ENCODE data around the gene RNF31. TPM values are rescaled to one million over a fixed set of nuclear protein-coding genes. Genes with fewer than 3 reads are reported as not detected.

Gene RNF31
- total and polyA plus RNA-seq, 4 donors = 31.7 to 82.4 (median 61.4) TPM

GRCh38 chr14:24123424-24124417 lies 23.6 kb upstream of the RNF31 start:
- DNase-seq = no peak
- Histone ChIP-seq H3K9me3 (ENCODE audit: control insufficient read depth in 4 of 4, insufficient read depth in 3 of 4, low read length in 3 of 4) (no peaks in the 10 kb centered on the region), H3K9ac (ENCODE audit: insufficient read depth in 1 of 2, low read length in 2 of 2) (no peak overlapping the region), H3K36me3 (ENCODE audit: control insufficient read depth in 4 of 4, insufficient read depth in 4 of 4, low read length in 4 of 4) (peaks cover 18 to 44% (median 24%) of the 10 kb centered on the region in 4 donors), H3K27ac (ENCODE audit: low read depth in 1 of 2, low read length in 1 of 2) (no peak overlapping the region), H3K4me1 (ENCODE audit: control insufficient read depth in 5 of 5, insufficient read depth in 5 of 5, low read length in 5 of 5) (no peaks in the 10 kb centered on the region), H3K4me3 (no peak overlapping the region), H3K27me3 (ENCODE audit: control insufficient read depth in 3 of 3, insufficient read depth in 3 of 3, low read length in 2 of 3) (no peaks in the 10 kb centered on the region)
- TF ChIP-seq, protein P1, sequence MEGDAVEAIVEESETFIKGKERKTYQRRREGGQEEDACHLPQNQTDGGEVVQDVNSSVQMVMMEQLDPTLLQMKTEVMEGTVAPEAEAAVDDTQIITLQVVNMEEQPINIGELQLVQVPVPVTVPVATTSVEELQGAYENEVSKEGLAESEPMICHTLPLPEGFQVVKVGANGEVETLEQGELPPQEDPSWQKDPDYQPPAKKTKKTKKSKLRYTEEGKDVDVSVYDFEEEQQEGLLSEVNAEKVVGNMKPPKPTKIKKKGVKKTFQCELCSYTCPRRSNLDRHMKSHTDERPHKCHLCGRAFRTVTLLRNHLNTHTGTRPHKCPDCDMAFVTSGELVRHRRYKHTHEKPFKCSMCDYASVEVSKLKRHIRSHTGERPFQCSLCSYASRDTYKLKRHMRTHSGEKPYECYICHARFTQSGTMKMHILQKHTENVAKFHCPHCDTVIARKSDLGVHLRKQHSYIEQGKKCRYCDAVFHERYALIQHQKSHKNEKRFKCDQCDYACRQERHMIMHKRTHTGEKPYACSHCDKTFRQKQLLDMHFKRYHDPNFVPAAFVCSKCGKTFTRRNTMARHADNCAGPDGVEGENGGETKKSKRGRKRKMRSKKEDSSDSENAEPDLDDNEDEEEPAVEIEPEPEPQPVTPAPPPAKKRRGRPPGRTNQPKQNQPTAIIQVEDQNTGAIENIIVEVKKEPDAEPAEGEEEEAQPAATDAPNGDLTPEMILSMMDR (IDR thresholded peaks at IDR 0.05; ENCODE audit: control extremely low read depth, extremely low read depth) = no peak
- 87 to 91% methylated on average over 9 of the region's 9 CpGs for WGBS, 2 donors
- no peak for ATAC-seq (ENCODE audit: insufficient read depth, low FRiP score)

DNA sequence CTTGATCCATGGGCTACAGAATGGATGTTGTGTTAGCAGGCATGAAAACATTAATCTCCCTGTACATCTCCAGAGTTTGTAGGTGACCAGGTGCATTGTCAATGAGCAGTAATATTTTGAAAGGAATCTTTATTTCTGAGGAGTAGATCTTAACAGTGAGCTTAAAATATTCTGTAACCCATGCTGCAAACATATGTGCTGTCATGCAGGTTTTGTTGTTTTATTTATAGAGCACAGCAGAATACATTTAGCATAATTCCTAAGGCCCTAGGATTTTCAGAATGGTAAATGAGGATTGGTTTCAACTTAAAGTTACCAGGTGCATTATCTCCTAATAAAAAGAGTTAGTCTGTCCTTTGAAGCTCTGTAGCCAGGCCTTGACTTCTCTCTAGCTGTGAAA lies 20.4 kb upstream of the RNF31 start:
- H3K9ac ChIP-seq (ENCODE audit: insufficient read depth in 1 of 2, low read length in 2 of 2) = no peak overlapping the region
- no peaks in the 10 kb centered on the region for H3K9me3 ChIP-seq (ENCODE audit: control insufficient read depth in 4 of 4, insufficient read depth in 3 of 4, low read length in 3 of 4)
- TF ChIP-seq, protein P1 (IDR thresholded peaks at IDR 0.05; ENCODE audit: control extremely low read depth, extremely low read depth) = no peak
- ATAC-seq (ENCODE audit: insufficient read depth, low FRiP score) (no peak), DNase-seq (no peak)
- H3K27me3 ChIP-seq (ENCODE audit: control insufficient read depth in 3 of 3, insufficient read depth in 3 of 3, low read length in 2 of 3) = no peaks in the 10 kb centered on the region
- H3K36me3 ChIP-seq (ENCODE audit: control insufficient read depth in 4 of 4, insufficient read depth in 4 of 4, low read length in 4 of 4) = peaks cover 3 to 17% (median 7%) of the 10 kb centered on the region in 4 donors
- peaks cover 0 to 5% (median 4%) of the 10 kb centered on the region in 5 donors for H3K4me1 ChIP-seq (ENCODE audit: control insufficient read depth in 5 of 5, insufficient read depth in 5 of 5, low read length in 5 of 5)
- no peak overlapping the region for H3K27ac ChIP-seq (ENCODE audit: low read depth in 1 of 2, low read length in 1 of 2)
- no peak overlapping the region for H3K4me3 ChIP-seq

GRCh38 chr14:24127673-24128072 lies 19.6 kb upstream of the RNF31 start:
- H3K9ac ChIP-seq (ENCODE audit: insufficient read depth in 1 of 2, low read length in 2 of 2) = no peak overlapping the region
- peaks cover 0 to 14% (median 5%) of the 10 kb centered on the region in 4 donors for H3K36me3 ChIP-seq (ENCODE audit: control insufficient read depth in 4 of 4, insufficient read depth in 4 of 4, low read length in 4 of 4)
- H3K4me1 ChIP-seq (ENCODE audit: control insufficient read depth in 5 of 5, insufficient read depth in 5 of 5, low read length in 5 of 5) = peaks cover 0 to 5% (median 4%) of the 10 kb centered on the region in 5 donors
- no peaks in the 10 kb centered on the region for H3K27me3 ChIP-seq (ENCODE audit: control insufficient read depth in 3 of 3, insufficient read depth in 3 of 3, low read length in 2 of 3)
- H3K4me3 ChIP-seq = no peak overlapping the region
- no peak for ATAC-seq (ENCODE audit: insufficient read depth, low FRiP score)
- no peaks in the 10 kb centered on the region for H3K9me3 ChIP-seq (ENCODE audit: control insufficient read depth in 4 of 4, insufficient read depth in 3 of 4, low read length in 3 of 4)
- 93 to 94% methylated on average over 2 of the region's 2 CpGs for WGBS, 2 donors
- no peak for DNase-seq
- TF ChIP-seq, protein P1 (IDR thresholded peaks at IDR 0.05; ENCODE audit: control extremely low read depth, extremely low read depth) = no peak
- H3K27ac ChIP-seq (ENCODE audit: low read depth in 1 of 2, low read length in 1 of 2) = no peak overlapping the region

All from lung (tissue), 12 donors.